MG63 (cell line): ENCODE measurements around the gene CHST11. TPM values are rescaled to one million over a fixed set of nuclear protein-coding genes. Genes with fewer than 3 reads are reported as not detected.

Source experiments
- DNase-seq: peaks from one replicate; pipeline ENCODE4 v3.0.0-alpha.2; 2020
- H3K27me3 ChIP-seq: fragments of 250-450 bp; sonication (Bioruptor Pico); 2 replicates; pipeline ENCODE4 v1.5.1; 2020; ENCODE audit warnings: mild to moderate bottlenecking, moderate library complexity
- H3K36me3 ChIP-seq: fragments of 250-450 bp; sonication (Bioruptor Pico); 2 replicates; pipeline ENCODE4 v1.5.1; 2020; ENCODE audit warnings: mild to moderate bottlenecking, moderate library complexity
- H3K4me3 ChIP-seq: fragments of 250-450 bp; sonication (Bioruptor Pico); 2 replicates; pipeline ENCODE4 v1.5.1; 2020; ENCODE audit warnings: mild to moderate bottlenecking, moderate library complexity
- H3K9me3 ChIP-seq: fragments of 250-450 bp; sonication (Bioruptor Pico); 2 replicates; pipeline ENCODE4 v1.5.1; 2020; ENCODE audit warnings: mild to moderate bottlenecking, moderate library complexity
- total RNA-seq: library from RNA; depleted of rRNA; stranded (reverse); fragments of >200 nt; shearing (Covaris generic); gene quantifications from 2 replicates; pipeline ENCODE4 v1.2.3, GENCODE V29; 2014; ENCODE audit warnings: low replicate concordance

CHST11 gene
- total RNA-seq, 1 experiment from 2014 or later, result 0.13 TPM

DNA sequence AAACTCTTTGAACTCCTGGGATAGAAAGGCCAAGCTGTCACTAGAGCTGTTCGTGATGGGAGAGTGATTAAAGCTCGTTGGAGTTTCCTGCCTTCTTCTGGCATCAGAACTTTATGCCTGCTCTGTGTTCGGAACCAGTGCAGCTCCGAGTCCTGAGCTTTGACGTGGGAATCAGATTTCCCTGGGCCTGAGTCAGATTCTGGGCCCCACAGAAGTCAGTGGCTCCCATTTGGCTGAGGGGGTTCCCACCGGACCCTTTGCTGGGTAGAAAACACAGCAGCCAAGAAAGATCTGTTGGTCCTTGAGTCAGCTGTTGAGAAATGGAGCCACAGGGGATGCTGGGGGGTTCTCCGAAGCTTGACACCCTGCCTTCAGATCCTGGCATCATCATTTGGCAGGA, 238.0 kb downstream of the CHST11 start:
- Histone ChIP-seq H3K27me3 (no peaks in the 10 kb centered on the region), H3K4me3 (no peak overlapping the region), H3K36me3 (no peaks in the 10 kb centered on the region), H3K9me3 (no peaks in the 10 kb centered on the region)
- DNase-seq, result no peak

DNA sequence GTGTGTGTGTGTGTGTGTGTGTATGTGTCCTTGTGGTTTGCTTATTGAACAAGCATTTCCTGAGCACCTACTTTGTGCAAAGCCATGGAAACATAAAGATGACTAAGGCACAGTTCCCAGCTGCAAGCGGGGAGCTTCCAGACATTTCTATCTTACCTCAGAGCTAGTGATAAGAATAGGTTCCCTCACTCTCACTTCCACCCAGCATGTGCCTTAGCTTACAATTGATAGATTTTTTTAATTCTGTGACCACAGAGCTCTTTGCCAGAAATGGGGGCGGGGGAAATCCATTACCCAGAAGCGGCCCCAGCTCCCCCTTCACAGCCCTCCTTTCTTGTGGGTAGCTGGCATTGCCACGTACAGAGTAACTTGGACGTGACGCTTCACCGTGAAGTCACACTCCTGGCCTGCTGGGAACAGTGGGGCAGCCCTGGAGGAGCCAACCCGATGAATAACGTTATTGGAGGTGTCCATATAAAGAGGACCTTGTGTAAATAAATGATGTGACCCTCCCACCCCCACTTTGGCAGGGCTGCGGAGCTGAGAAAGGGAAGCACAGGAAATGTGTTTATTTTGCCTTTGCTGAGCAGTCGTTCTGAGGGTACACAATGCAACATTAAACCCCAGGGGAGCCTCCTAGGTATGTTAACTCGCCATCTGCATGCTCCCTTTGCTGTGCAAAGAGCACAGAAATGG, 238.9 kb downstream of the CHST11 start:
- H3K9me3 ChIP-seq, result no peaks in the 10 kb centered on the region
- no peaks in the 10 kb centered on the region for H3K27me3 ChIP-seq
- peak; percentile 94 for DNase-seq
- no peak overlapping the region for H3K4me3 ChIP-seq
- no peaks in the 10 kb centered on the region for H3K36me3 ChIP-seq

DNA sequence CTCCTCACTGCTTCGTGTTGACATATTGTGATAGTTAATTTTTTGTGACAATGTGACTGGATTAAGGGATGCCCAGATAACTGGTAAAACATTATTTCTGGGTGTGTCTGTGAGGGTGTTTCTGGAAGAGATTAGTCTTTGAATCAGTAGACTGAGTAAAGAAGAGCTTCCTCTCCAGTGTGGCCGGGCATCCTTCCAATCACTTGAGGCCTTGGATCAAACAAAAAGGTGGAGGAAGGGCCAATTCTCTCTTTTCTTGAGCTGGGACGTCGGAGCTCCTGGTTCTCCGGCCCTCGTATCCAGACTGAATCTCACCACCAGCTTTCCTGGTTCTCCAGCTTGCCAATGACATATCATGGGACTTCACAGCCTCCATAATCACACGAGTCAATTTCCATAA, 240.4 kb downstream of the CHST11 start:
- H3K4me3 ChIP-seq, result no peak overlapping the region
- no peak for DNase-seq
- no peaks in the 10 kb centered on the region for H3K36me3 ChIP-seq
- H3K27me3 ChIP-seq, result no peaks in the 10 kb centered on the region
- H3K9me3 ChIP-seq, result no peaks in the 10 kb centered on the region

DNA sequence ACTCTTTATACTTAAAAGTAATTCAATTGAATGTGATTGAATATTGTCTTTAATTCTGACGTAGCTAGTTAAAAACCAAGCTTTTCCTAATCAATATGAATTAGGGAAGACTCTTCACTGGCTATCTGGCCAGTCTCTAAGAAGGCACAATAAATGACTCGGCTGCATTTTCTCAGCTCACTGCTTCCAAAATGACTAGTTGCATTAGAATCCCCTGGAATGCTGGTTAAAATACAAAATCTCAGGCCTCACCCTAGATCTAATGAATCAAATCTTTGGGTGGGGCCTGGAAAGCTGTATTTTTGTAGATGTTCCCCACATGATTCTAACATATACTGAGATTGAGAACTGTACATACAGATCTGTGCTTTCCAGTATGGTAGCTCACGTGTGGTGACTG, 242.1 kb downstream of the CHST11 start:
- H3K4me3 ChIP-seq, result no peak overlapping the region
- H3K36me3 ChIP-seq, result no peaks in the 10 kb centered on the region
- H3K27me3 ChIP-seq, result no peaks in the 10 kb centered on the region
- no peaks in the 10 kb centered on the region for H3K9me3 ChIP-seq
- no peak for DNase-seq

DNA sequence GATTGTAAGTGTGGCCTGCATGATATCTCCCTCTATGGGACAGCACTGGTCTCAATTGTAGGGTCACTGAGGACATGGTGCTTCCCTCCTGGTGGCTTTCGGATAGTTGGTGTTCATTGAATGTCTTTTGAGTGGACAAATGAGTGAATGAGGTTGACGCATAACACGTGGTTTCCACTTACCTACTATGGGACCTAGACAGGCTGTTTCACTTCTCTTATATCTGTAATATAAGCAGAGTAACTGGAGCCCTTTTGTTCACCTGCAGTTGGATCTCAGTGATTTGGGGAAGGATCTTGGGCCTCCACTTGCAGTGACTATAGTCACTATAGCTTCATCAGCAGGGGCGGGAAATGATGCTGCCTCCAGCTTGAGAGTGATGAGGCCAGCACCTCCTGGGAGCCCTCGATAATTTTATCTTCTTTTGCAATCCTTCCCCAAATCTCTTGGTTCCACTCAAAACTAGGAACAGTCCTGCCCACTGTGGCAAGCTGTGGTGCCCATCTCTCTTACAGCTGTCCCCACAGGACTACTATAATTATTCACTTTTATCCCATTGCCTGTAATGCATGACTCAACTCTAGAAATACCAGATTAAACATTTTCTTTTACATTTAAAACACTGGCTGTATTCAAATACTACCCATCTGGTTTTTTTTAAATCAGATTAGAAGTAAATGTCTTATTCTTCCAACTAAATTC, 242.9 kb downstream of the CHST11 start:
- Histone ChIP-seq H3K36me3 (no peaks in the 10 kb centered on the region), H3K4me3 (no peak overlapping the region), H3K27me3 (no peaks in the 10 kb centered on the region), H3K9me3 (no peaks in the 10 kb centered on the region)
- DNase-seq, result no peak

DNA sequence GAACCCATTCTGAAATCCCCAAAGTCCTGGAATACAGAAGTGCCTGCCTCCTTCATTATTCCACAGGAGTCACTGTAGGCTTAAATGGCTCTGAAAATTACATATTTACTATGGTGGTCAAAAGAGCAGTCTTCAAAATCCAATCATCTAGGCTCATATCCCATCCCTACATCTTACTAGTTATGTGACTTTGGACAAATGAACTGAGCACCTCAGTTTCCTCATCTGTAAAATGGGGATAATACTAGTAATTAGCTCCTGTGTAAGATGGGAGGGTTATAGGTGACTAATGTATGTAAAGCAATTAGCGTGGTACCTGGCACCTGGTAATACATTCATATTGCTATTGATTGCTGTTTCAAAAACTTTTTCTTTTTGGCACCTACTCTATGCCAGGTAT, 243.6 kb downstream of the CHST11 start:
- no peak overlapping the region for H3K4me3 ChIP-seq
- H3K27me3 ChIP-seq, result no peaks in the 10 kb centered on the region
- H3K9me3 ChIP-seq, result no peaks in the 10 kb centered on the region
- no peak for DNase-seq
- no peaks in the 10 kb centered on the region for H3K36me3 ChIP-seq

DNA sequence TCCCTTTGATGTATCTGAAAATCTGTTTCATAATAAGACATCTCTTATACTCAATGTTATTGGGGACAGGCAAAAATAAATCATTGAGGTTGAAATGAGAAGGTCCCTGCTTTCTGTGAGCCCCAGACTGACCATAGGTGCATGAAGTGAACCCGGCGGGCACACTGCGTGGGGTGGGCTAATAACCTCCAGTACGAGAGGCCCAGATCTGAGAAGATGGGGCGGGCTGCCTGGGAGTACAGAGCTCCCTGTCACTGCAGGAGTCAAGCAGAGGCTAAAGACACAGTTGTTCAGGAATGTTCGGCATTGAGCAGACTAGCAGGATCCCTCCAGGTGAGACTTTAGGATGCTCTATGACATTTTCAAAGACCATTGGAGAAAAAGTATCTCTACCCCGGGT, 244.6 kb downstream of the CHST11 start:
- no peaks in the 10 kb centered on the region for H3K9me3 ChIP-seq
- DNase-seq, result no peak
- no peak overlapping the region for H3K4me3 ChIP-seq
- no peaks in the 10 kb centered on the region for H3K27me3 ChIP-seq
- H3K36me3 ChIP-seq, result no peaks in the 10 kb centered on the region

DNA sequence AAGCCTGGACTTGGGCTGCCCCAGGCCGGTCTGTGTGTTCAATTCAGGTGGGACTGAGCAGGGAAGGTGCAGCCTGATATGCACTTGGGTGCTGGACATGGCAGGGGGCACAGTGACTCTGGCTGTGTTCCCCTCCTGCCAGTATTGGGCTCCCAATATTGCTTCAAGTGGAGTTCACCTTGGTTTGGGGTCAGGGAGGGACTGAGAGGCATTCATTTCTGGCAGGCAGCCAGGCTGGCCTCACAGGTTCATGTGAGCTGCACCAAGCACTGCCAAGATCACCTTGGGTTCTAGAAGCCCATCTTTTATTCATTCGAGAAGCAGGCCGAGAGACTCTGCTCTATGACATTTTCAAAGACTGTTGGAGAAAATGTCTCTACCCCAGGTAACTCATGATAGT, 245.0 kb downstream of the CHST11 start:
- no peaks in the 10 kb centered on the region for H3K27me3 ChIP-seq
- no peak for DNase-seq
- H3K36me3 ChIP-seq, result no peaks in the 10 kb centered on the region
- H3K4me3 ChIP-seq, result no peak overlapping the region
- H3K9me3 ChIP-seq, result no peaks in the 10 kb centered on the region

DNA sequence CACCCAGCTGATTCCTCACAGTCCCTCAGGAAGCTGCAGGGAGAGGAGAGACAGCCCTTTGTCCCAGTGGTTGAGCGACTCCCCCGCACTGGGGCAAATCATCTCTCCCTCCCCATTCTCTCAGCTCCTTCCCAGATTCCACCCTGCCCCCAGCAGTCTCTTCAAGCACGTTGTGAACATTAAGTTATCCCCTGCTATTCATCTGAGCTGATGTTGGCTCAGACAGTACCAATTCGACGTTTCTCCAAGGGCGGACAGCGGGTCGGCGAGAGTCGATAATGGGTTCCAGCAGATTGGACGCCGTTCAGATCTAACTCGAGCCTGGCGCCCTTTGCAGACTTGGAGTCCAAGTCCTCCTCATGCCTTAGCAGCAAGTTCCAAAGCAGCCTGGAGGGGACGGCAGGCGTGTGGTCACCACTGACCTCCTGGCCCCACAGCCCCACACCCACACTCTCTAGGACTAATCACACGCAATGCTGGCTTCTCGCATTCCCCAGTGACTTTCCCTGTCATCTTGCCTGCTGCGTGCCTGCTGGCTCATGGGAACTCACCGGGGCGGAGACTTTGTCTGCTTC, 245.9 kb downstream of the CHST11 start:
- DNase-seq, result no peak
- no peaks in the 10 kb centered on the region for H3K36me3 ChIP-seq
- no peaks in the 10 kb centered on the region for H3K27me3 ChIP-seq
- H3K9me3 ChIP-seq, result no peaks in the 10 kb centered on the region
- H3K4me3 ChIP-seq, result no peak overlapping the region

DNA sequence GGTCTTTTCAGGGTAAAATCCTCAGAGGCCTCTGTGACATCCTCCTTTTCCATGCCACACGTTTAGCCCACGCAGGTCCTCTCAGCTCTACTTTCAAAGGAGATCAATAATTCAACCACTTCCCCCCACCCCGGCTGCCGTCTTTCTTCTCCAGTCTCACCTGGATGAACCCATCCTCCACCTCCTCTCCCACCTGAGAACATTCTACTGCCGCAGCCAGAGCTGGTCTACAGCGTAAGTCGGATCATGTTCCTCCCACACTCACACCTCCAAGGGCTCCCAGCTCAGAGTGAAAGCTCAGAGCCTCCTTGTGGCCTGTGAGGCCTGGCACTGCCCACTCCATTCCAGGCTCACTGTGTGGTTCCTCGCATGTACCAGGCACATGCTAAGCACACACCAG, 246.6 kb downstream of the CHST11 start:
- Histone ChIP-seq H3K36me3 (no peaks in the 10 kb centered on the region), H3K27me3 (no peaks in the 10 kb centered on the region), H3K4me3 (no peak overlapping the region), H3K9me3 (no peaks in the 10 kb centered on the region)
- no peak for DNase-seq

DNA sequence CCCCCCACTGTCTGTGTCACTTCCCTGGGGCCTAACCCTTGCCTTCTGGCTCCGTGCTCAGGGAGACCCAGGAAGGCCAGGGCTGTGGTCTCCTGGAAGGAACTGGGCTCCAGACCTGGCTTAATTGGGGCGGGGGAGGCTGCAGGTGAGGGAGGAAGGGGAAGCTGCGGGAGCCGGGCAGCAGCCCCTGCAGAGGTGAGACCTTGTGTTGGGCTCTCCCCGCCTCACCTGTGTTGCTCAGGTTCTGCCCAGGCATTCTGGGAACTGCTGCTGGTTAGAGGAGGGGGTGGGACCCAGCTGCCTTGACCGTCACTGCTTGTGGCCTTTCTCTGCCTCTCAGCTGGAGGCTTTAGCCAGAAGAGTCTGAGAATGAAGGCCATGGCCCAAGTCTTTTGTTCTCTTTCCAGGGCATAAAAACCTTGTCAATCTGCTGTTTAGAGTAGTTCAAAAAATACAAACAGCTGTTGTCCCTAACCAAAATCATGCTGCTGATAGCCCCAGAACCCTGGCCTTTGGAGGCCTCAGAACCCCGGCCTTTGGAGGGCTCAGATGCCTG, 247.6 kb downstream of the CHST11 start:
- Histone ChIP-seq H3K9me3 (no peaks in the 10 kb centered on the region), H3K27me3 (no peaks in the 10 kb centered on the region), H3K36me3 (no peaks in the 10 kb centered on the region), H3K4me3 (no peak overlapping the region)
- DNase-seq, result no peak

DNA sequence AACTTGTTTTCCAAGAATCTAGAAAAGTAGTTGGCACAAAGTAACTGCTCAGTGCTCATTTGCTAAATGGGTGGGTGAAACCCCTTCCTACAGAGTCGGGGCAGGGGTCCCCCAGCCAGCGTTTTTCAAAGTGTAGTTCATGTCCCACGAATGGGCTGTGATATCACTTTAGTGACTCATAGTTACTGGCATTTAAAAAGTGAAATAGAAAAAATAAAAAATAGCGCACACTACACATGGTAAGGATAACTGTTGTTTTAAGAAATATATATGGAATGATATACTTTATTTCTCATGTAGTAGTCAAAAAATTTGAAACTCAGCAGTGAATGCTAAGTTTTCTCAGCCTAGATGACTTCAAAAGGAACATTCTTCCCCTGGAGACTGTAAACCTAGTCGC, 250.4 kb downstream of the CHST11 start:
- no peaks in the 10 kb centered on the region for H3K36me3 ChIP-seq
- H3K4me3 ChIP-seq, result no peak overlapping the region
- DNase-seq, result no peak
- no peaks in the 10 kb centered on the region for H3K9me3 ChIP-seq
- H3K27me3 ChIP-seq, result no peaks in the 10 kb centered on the region

DNA sequence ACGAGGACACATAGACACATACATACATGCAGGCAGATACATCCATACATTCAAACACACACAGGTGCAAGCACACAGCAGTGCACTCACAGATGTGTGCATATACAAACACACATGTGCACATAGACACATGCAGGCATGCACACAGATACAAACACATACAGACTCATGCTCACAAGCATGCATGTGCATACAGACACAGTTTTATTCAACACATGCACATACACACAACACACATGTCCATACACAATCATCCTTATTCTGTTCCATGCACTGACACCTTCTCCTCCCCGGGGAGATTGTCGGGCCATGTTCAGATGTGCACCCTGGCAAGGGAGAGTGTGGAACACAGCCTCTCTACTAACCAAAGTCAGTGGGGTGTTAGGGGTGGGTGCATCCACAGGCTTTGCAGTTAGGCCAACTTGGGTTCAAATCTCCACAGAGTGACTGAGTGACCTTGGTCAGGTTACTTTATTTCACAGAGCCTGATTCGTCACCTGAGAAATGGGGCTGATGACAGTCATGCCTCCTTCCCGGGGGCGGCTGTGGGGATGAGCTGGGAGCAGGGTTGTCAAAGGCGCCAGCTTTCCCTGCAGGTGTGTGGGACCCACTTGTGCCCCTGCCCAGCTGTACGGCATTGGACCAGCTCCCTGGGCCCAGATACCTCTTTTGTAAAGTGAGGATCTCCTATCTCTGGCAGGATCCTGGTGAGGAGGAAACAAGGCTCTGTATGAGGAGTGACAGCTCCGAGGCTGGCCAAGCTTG, 251.2 kb downstream of the CHST11 start:
- H3K27me3 ChIP-seq, result no peaks in the 10 kb centered on the region
- DNase-seq, result no peak

DNA sequence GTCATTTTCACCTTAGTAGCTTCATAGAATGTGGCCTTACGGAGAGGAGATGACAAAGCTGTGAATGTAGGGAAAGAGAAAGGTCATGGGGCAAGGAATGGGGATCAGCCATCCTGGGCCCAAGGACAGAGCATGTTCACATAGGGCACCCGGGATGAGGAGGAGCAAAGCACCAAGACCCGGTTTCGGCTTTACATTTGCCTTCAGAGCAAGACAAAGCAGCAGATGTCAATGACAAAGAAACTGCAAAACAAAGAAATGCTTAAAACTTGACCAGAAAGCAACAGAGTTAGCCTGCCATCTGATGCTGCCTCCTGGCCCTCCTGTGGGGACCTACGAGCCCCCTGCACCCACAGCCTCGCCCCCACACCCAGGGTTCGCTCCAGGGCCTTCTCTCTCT, 252.1 kb downstream of the CHST11 start:
- Histone ChIP-seq H3K36me3 (no peaks in the 10 kb centered on the region), H3K4me3 (no peak overlapping the region), H3K9me3 (no peaks in the 10 kb centered on the region), H3K27me3 (no peaks in the 10 kb centered on the region)
- DNase-seq, result no peak

More for the DNA sequence above, 251.2 kb downstream of the CHST11 start:
- H3K36me3 ChIP-seq, result no peaks in the 10 kb centered on the region
- H3K4me3 ChIP-seq, result no peak overlapping the region
- H3K9me3 ChIP-seq, result no peaks in the 10 kb centered on the region

DNA sequence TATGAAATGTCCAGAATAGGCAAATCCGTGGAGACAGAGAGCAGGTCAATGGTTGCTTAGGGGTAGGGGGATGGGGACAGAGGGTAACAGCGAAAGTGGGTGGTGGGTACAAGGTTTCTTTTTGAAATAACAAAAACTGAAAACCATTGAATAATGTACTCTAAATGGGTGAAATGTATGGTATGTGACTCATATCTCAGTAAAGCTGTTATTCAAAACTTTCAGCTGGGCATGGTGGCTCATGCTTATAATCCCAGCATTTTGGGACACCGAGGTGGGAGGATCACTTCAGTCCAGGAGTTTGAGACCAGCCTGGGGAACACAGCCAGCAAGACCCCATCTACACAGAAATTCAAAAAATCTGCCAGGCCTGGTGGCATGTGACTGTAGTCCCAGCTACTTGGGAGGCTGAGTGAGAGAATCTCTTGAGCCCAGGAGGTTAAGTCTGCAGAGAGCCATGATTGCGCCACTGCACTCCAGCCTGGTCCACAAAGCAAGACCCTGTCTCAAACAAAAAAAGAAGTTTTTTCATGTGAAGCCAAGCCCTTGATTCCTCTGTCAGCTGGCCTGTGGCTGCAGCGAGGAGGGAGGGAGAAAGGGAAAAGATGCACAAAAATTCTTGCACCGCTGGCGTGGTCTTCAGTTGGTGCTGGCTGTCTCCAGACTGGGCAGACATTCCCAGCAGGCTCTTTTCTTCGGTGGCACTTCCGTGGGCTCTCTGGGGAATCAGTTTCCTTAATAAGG, 253.1 kb downstream of the CHST11 start:
- no peak for DNase-seq
- Histone ChIP-seq H3K36me3 (no peaks in the 10 kb centered on the region), H3K9me3 (no peaks in the 10 kb centered on the region), H3K27me3 (no peaks in the 10 kb centered on the region), H3K4me3 (no peak overlapping the region)

DNA sequence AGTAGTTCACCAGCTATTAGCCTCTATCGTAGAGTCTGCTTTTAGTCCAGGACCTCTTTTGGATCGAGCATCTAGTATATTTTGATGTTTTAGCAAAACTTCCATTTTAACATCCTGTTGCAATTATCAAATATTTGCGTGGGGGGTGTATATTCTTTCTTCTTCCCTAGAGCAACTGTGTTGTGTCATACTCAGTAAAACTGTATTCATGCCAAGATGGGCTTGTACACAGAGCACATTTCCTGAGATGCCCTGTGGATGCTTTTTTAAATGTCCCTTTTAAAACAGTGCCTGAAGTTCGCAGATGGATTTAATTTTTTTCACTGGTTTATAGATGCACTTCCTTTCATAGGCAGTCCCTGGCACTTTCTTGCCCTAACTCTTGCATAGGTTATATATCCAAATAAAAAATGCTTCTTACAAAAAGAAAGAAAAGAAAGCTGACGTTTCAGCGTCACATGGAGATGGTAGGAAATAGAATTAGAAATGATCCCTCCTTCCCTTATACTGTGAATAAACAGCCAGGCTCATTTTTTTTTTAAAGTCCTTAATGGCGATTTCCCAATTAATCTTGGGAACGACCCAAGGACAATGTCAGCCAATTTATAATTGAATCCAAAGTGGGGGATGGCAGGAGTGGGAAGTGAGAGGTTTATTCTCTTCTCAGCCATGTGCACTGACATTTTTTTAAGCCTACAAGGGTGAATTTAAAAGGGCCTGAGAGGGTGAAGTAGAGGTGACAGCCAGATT, 254.4 kb downstream of the CHST11 start:
- DNase-seq, result no peak
- H3K4me3 ChIP-seq, result no peak overlapping the region
- no peaks in the 10 kb centered on the region for H3K27me3 ChIP-seq
- no peaks in the 10 kb centered on the region for H3K36me3 ChIP-seq
- H3K9me3 ChIP-seq, result no peaks in the 10 kb centered on the region
